KMS-11 (cell line): ENCODE data around the gene MMP14.

Experiments
- H2AFZ ChIP-seq: fragments of 200-600 bp; sonication (generic); 2 replicates; pipeline ENCODE4 v1.6.1; 2016; ENCODE audit warnings: antibody characterized with exemption, mixed run types, low read depth
- H3K27ac ChIP-seq: fragments of 200-600 bp; sonication (generic); 2 replicates; pipeline ENCODE4 v1.6.1; 2016; ENCODE audit warnings: mild to moderate bottlenecking, mixed run types
- H3K27me3 ChIP-seq: fragments of 200-600 bp; sonication (generic); 2 replicates; pipeline ENCODE4 v1.6.1; 2017; ENCODE audit warnings: mild to moderate bottlenecking, low read depth, mixed run types, moderate library complexity; ENCODE audit not compliant: insufficient read depth
- H3K36me3 ChIP-seq: fragments of 200-600 bp; sonication (generic); 2 replicates; pipeline ENCODE4 v1.6.1; 2017; ENCODE audit warnings: mild to moderate bottlenecking, mixed run types; ENCODE audit not compliant: insufficient read depth
- H3K4me1 ChIP-seq: fragments of 200-600 bp; sonication (generic); 2 replicates; pipeline ENCODE4 v1.6.1; 2016; ENCODE audit warnings: mild to moderate bottlenecking, low read depth, mixed run types; ENCODE audit not compliant: poor library complexity, severe bottlenecking
- H3K4me2 ChIP-seq: fragments of 200-600 bp; sonication (generic); 2 replicates; pipeline ENCODE4 v1.7.0; 2016; ENCODE audit warnings: mild to moderate bottlenecking, mixed run types
- H3K4me3 ChIP-seq: fragments of 200-600 bp; sonication (generic); IDR thresholded peaks from 2 replicates; pipeline ENCODE4 v1.6.1; 2017; ENCODE audit warnings: low read depth, low read length, mixed read lengths; ENCODE audit not compliant: insufficient read depth
- H3K79me2 ChIP-seq: fragments of 200-600 bp; sonication (generic); 2 replicates; pipeline ENCODE4 v1.6.1; 2016; ENCODE audit warnings: low read depth, mixed run types; ENCODE audit not compliant: insufficient read depth
- H3K9ac ChIP-seq: fragments of 200-600 bp; sonication (generic); 2 replicates; pipeline ENCODE4 v1.6.1; 2016; ENCODE audit warnings: mild to moderate bottlenecking, mixed run types
- H4K20me1 ChIP-seq: fragments of 200-600 bp; sonication (generic); 2 replicates; pipeline ENCODE4 v1.6.1; 2016; ENCODE audit warnings: mild to moderate bottlenecking, mixed run types; ENCODE audit not compliant: insufficient read depth
- TF ChIP-seq, protein P1 (sequence below): fragments of 200-600 bp; sonication (generic); conservative IDR thresholded peaks from 2 replicates; pipeline ENCODE4 v1.6.1; 2017; ENCODE audit warnings: low read depth, mild to moderate bottlenecking, antibody characterized with exemption, low read length, moderate library complexity, mixed read lengths

Gene MMP14

DNA sequence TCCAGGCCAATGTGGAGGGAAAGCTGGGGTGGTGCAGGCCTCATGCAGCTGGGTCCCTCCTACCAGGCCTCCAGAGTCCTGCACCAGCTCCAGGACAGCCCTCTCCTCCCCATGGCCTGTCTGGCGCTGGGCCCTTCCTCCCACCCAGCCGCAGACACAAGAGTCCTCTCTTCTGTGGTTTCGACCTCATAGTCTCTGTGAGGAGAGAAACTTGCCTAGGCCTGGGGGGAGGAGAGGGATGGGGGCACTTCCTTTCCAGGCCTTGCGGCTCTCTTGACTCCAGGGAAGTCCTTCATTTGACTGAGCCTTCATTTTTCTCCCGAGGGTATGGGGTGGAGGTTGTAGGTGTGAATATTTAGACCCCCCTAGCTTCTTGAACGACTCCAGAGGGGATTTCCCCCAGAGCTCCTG, 2.3 kb downstream of the MMP14 start:
- no peaks in the 10 kb centered on the region for H3K27me3 ChIP-seq
- H3K9ac ChIP-seq: no peak overlapping the region
- no peaks in the 10 kb centered on the region for H4K20me1 ChIP-seq
- peak overlapping the region; percentile 45; the same call in 1 of the 2 replicates for H3K4me2 ChIP-seq
- no peak overlapping the region for H3K4me3 ChIP-seq
- H3K4me1 ChIP-seq: peaks cover 21% of the 10 kb centered on the region
- peak overlapping the region; percentile 28; the same call in 1 of the 2 replicates for H3K27ac ChIP-seq
- no peaks in the 10 kb centered on the region for H3K79me2 ChIP-seq
- H3K36me3 ChIP-seq: no peaks in the 10 kb centered on the region
- TF ChIP-seq, protein P1, sequence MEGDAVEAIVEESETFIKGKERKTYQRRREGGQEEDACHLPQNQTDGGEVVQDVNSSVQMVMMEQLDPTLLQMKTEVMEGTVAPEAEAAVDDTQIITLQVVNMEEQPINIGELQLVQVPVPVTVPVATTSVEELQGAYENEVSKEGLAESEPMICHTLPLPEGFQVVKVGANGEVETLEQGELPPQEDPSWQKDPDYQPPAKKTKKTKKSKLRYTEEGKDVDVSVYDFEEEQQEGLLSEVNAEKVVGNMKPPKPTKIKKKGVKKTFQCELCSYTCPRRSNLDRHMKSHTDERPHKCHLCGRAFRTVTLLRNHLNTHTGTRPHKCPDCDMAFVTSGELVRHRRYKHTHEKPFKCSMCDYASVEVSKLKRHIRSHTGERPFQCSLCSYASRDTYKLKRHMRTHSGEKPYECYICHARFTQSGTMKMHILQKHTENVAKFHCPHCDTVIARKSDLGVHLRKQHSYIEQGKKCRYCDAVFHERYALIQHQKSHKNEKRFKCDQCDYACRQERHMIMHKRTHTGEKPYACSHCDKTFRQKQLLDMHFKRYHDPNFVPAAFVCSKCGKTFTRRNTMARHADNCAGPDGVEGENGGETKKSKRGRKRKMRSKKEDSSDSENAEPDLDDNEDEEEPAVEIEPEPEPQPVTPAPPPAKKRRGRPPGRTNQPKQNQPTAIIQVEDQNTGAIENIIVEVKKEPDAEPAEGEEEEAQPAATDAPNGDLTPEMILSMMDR: no peak
- H2AFZ ChIP-seq: peak overlapping the region; percentile 34; the same call in 1 of the 2 replicates

DNA sequence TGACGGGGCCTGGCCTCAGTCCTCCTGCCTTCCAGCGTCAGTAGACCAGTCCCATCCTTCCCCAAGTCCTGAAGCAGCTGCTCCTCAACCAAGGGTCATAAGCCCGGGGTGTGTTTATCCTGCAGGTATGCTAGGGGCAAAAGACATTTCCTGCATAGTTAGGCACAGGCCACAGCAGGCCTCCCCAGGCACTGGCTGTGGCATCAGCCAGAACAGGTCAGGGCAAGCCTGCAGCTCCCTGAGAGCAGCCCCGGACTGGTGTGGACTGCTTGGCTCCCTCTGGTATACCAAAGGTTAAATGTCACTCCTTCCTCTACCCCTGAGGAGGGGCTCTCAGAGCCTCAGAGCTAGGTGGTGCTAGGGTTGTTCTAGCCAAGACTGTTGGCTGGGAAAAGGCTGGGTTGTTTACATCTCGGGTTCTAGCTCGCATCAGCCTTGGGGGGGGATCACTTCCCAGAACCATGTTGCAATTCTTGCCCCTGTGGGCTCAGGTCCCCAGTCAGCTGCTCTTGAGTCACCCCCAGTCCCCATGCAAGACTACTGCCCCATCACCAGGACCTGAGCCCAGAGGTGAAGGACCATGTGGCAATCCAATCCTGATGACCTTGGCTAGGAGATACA, 2.9 kb downstream of the MMP14 start:
- TF ChIP-seq, protein P1: no peak
- Histone ChIP-seq H3K79me2 (no peaks in the 10 kb centered on the region), H4K20me1 (no peaks in the 10 kb centered on the region), H3K36me3 (no peaks in the 10 kb centered on the region), H2AFZ (no peak overlapping the region), H3K9ac (no peak overlapping the region), H3K27ac (peak overlapping the region; percentile 28; the same call in 1 of the 2 replicates), H3K4me2 (peak overlapping the region; percentile 45; the same call in 1 of the 2 replicates), H3K4me3 (no peak overlapping the region), H3K27me3 (no peaks in the 10 kb centered on the region), H3K4me1 (peaks cover 21% of the 10 kb centered on the region)

DNA sequence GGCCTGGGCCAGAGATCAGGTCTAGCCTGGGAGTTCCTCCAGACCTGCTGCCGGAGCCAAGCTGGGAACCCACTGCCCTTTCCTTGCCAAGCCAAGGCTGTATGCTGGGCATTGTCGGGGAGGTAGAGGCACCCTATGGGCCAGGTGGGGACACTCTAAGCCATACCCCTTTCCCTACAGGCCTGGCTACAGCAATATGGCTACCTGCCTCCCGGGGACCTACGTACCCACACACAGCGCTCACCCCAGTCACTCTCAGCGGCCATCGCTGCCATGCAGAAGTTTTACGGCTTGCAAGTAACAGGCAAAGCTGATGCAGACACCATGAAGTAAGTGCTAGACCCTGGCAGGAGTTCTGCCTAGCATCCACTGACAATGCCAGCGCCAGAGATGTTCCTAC, 4.9 kb downstream of the MMP14 start:
- TF ChIP-seq, protein P1: no peak
- Histone ChIP-seq H4K20me1 (no peaks in the 10 kb centered on the region), H3K27me3 (no peaks in the 10 kb centered on the region), H3K4me1 (peaks cover 23% of the 10 kb centered on the region), H3K9ac (no peak overlapping the region), H3K4me3 (no peak overlapping the region), H3K36me3 (no peaks in the 10 kb centered on the region), H3K27ac (no peak overlapping the region), H3K79me2 (no peaks in the 10 kb centered on the region), H2AFZ (no peak overlapping the region), H3K4me2 (no peak overlapping the region)

DNA sequence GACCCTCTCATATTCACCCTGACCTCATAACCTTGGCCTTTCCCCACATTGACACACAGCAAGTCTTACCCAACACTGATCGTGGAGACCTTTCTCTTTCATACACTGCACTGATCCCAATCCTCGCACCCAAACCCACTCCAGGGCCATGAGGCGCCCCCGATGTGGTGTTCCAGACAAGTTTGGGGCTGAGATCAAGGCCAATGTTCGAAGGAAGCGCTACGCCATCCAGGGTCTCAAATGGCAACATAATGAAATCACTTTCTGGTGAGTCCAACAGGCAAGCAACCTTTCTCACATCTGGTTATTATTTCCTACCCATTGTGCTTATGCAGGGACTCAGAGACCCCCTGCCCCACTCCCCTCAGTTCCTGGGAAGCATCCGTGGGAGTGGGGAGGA, 5.4 kb downstream of the MMP14 start:
- H4K20me1 ChIP-seq: no peaks in the 10 kb centered on the region
- H3K36me3 ChIP-seq: no peaks in the 10 kb centered on the region
- H3K4me3 ChIP-seq: no peak overlapping the region
- H3K79me2 ChIP-seq: no peaks in the 10 kb centered on the region
- H3K27ac ChIP-seq: no peak overlapping the region
- TF ChIP-seq, protein P1: no peak
- no peak overlapping the region for H3K4me2 ChIP-seq
- H2AFZ ChIP-seq: no peak overlapping the region
- no peaks in the 10 kb centered on the region for H3K27me3 ChIP-seq
- peaks cover 27% of the 10 kb centered on the region for H3K4me1 ChIP-seq
- no peak overlapping the region for H3K9ac ChIP-seq
